Lower leg skin (tissue), 4 donors: ENCODE measurements around the gene TMEM209. TPM values are rescaled to one million over a fixed set of nuclear protein-coding genes. Genes with fewer than 3 reads are reported as not detected.

Experiments used
- DNase-seq, 2 donors: peaks; one replicate each; pipeline ENCODE4 v3.0.0-alpha.2; 2019; ENCODE audit warnings: low spot score in 2 of 2
- H3K4me3 ChIP-seq: fragments of 200-600 bp; sonication (generic); 2 replicates; pipeline ENCODE4 v1.5.1; 2017; ENCODE audit warnings: mild to moderate bottlenecking, low read depth; ENCODE audit not compliant: poor library complexity, severe bottlenecking
- CTCF ChIP-seq, 3 donors: fragments of 450-650 bp; IDR thresholded peaks; one replicate each; pipeline ENCODE4 v1.5.1; 2016; ENCODE audit warnings: antibody characterized with exemption in 3 of 3, mild to moderate bottlenecking in 3 of 3, moderate library complexity in 2 of 3
- POLR2A ChIP-seq, 2 donors: fragments of 450-650 bp; IDR thresholded peaks; one replicate each; pipeline ENCODE4 v1.6.1; 2016 to 2017; ENCODE audit warnings: antibody characterized with exemption in 2 of 2, mild to moderate bottlenecking in 1 of 2, moderate library complexity in 1 of 2
- WGBS, 2 donors: methylation state at CpG; one replicate each; pipeline ENCODE4 v1.1.5; 2018; 5-methylcytosine and 5-hydroxymethylcytosine counted together
- intact Hi-C: fragments of 100-400 bp; cut with DNase I; formaldehyde crosslinking; loops from one replicate; pipeline ENCODE4 v1.15.0; 2023; ENCODE audit warnings: low total_unique reads
- total RNA-seq, 4 donors: library from RNA; depleted of rRNA; stranded (reverse); fragments of >200 nt; gene quantifications; one replicate each; pipeline ENCODE4 v1.1.0, GENCODE V29; 2016

Gene TMEM209
- total RNA-seq, 4 donors from 2014 or later = 8.0 to 12.7 (median 9.7) TPM

- 95% methylated on average over 9 of the region's 9 CpGs for WGBS, 2 donors
- no peak for DNase-seq
- TF ChIP-seq CTCF (IDR thresholded peaks at IDR 0.05) (no peak), POLR2A (IDR thresholded peaks at IDR 0.05) (no peak)
These were observed 14.7 kb upstream of the TMEM209 start for GRCh38 chr7:130219871-130220270.

GRCh38 chr7:130218806-130219620, 13.8 kb upstream of the TMEM209 start:
- intact Hi-C loops = no loop called here
- WGBS, 2 donors = 90 to 92% methylated on average over 5 of the region's 5 CpGs
- DNase-seq = no peak
- H3K4me3 ChIP-seq = no peak overlapping the region
- TF ChIP-seq CTCF (IDR thresholded peaks at IDR 0.05) (no peak), POLR2A (IDR thresholded peaks at IDR 0.05) (no peak)

More at GRCh38 chr7:130219871-130220270, 14.7 kb upstream of the TMEM209 start:
- H3K4me3 ChIP-seq = no peak overlapping the region
- intact Hi-C loops = no loop called here

- no peak for DNase-seq
- 83 to 90% methylated on average over 1 of the region's 1 CpG for WGBS, 2 donors
- intact Hi-C loops = no loop called here
- H3K4me3 ChIP-seq = no peak overlapping the region
- TF ChIP-seq POLR2A (IDR thresholded peaks at IDR 0.05) (no peak), CTCF (IDR thresholded peaks at IDR 0.05) (no peak)
These were observed 11.5 kb upstream of the TMEM209 start for GRCh38 chr7:130216750-130217149.

GRCh38 chr7:130216025-130216424, 10.8 kb upstream of the TMEM209 start:
- TF ChIP-seq POLR2A (IDR thresholded peaks at IDR 0.05) = no peak
- no peak for TF ChIP-seq CTCF (IDR thresholded peaks at IDR 0.05)
- 92 to 93% methylated on average over 9 of the region's 9 CpGs for WGBS, 2 donors

GRCh38 chr7:130213828-130214227, 8.6 kb upstream of the TMEM209 start:
- TF ChIP-seq POLR2A (IDR thresholded peaks at IDR 0.05) (no peak), CTCF (IDR thresholded peaks at IDR 0.05) (no peak)
- intact Hi-C loops = no loop called here
- no peak overlapping the region for H3K4me3 ChIP-seq
- WGBS, 2 donors = 69 to 97% methylated on average over 1 of the region's 1 CpG
- DNase-seq = no peak

More at GRCh38 chr7:130216025-130216424, 10.8 kb upstream of the TMEM209 start:
- DNase-seq = no peak
- intact Hi-C loops = no loop called here
- H3K4me3 ChIP-seq = no peak overlapping the region
